NCI-H1930 (cell line): ENCODE data around the gene SETD4.
"Not testable (repeated sequence)": the region's sequence is repeated elsewhere in the genome, so short reads cannot be mapped to it uniquely, and the experiment has no call there.

Experiments used
- DNase-seq, 2 experiments: peaks; one replicate each; lab custom pipeline; 2025; lab: John Stamatoyannopoulos, UW

SETD4 gene

GRCh38 chr21:36060159-36060921 is at the start of gene SETD4:
Gene SETD4 (minus strand): TSS chr21:36060526. CDS start chr21:36058888, 1,638 bp downstream.
- DNase-seq = peak; percentile 84 to 88

GRCh38 chr21:36109868-36110267 is 49.5 kb upstream of the SETD4 start:
- DNase-seq = no peak

GRCh38 chr21:36105327-36105842 is 45.1 kb upstream of the SETD4 start:
- no peak for DNase-seq

GRCh38 chr21:36104317-36105300 is 44.3 kb upstream of the SETD4 start:
- no peak for DNase-seq

GRCh38 chr21:36103434-36103833 is 43.1 kb upstream of the SETD4 start:
- DNase-seq = no peak

- no peak for DNase-seq
Measured at GRCh38 chr21:36100971-36101641, 40.8 kb upstream of the SETD4 start.

GRCh38 chr21:36099695-36100211 is 39.4 kb upstream of the SETD4 start:
- DNase-seq = not testable (repeated sequence)

GRCh38 chr21:36099000-36099399 is 38.7 kb upstream of the SETD4 start:
- no peak for DNase-seq

GRCh38 chr21:36098182-36098532 is 37.8 kb upstream of the SETD4 start:
- DNase-seq = no peak

GRCh38 chr21:36097427-36098181 is 37.3 kb upstream of the SETD4 start:
- DNase-seq = no peak

- DNase-seq = no peak
Measured at GRCh38 chr21:36096398-36097290, 36.3 kb upstream of the SETD4 start.

GRCh38 chr21:36093512-36093911 is 33.2 kb upstream of the SETD4 start:
- DNase-seq = no peak

GRCh38 chr21:36092681-36093080 is 32.4 kb upstream of the SETD4 start:
- no peak for DNase-seq

- DNase-seq = no peak
Measured at GRCh38 chr21:36089946-36090345, 29.6 kb upstream of the SETD4 start.

GRCh38 chr21:36087362-36088138 is 27.2 kb upstream of the SETD4 start:
- no peak for DNase-seq

- no peak for DNase-seq
Measured at GRCh38 chr21:36082237-36082664, 21.9 kb upstream of the SETD4 start.

- no peak for DNase-seq
Measured at GRCh38 chr21:36080386-36080785, 20.1 kb upstream of the SETD4 start.

- no peak for DNase-seq
Measured at GRCh38 chr21:36079671-36080070, 19.3 kb upstream of the SETD4 start.

- no peak for DNase-seq
Measured at GRCh38 chr21:36079010-36079649, 18.8 kb upstream of the SETD4 start.
